Caco-2 (cell line): ENCODE results near the gene FMN1. TPM values are rescaled to one million over a fixed set of nuclear protein-coding genes. Genes with fewer than 3 reads are reported as not detected.

Experiments used
- BruUV-seq: library from RNA; stranded (reverse); fragments of 400-500 nt; replicated peaks from 2 replicates; lab custom pipeline; 2021; lab: Mats Ljungman, UMichigan
- CTCF ChIA-PET: fragments of 300-600 bp; sonication (Branson Sonifier 250); formaldehyde crosslinking; loops from one replicate; lab custom pipeline; 2022; ENCODE audit warnings: antibody characterized with exemption; lab: Charles Lee
- POLR2A ChIA-PET: fragments of 300-600 bp; sonication (Branson Sonifier 250); formaldehyde crosslinking; loops from one replicate; lab custom pipeline; 2022; ENCODE audit warnings: antibody characterized with exemption; lab: Charles Lee
- DNase-seq, 2 experiments: peaks; one replicate each; pipeline versions ENCODE4 v3.0.0 to v3.0.0-alpha.2; 2020 to 2022
- H3K27me3 ChIP-seq: replicated peaks from 2 replicates; pipeline ENCODE4 v1.6.0; 2011; ENCODE audit warnings: low read length; ENCODE audit not compliant: control insufficient read depth, insufficient read depth
- H3K36me3 ChIP-seq: 2 replicates; pipeline ENCODE4 v1.5.1; 2011; ENCODE audit warnings: low read length; ENCODE audit not compliant: control insufficient read depth, insufficient read depth
- H3K4me1 ChIP-seq: fragments of 250-450 bp; sonication (Bioruptor Pico); 2 replicates; pipeline ENCODE4 v1.5.1; 2020; ENCODE audit warnings: mild to moderate bottlenecking
- H3K4me3 ChIP-seq: 2 replicates; pipeline ENCODE4 v1.5.1; 2011; ENCODE audit warnings: low read depth, mild to moderate bottlenecking, control low read depth, low read length
- H3K9me3 ChIP-seq: fragments of 250-450 bp; sonication (Bioruptor Pico); 2 replicates; pipeline ENCODE4 v1.5.1; 2020; ENCODE audit warnings: mild to moderate bottlenecking, moderate library complexity
- H3K27ac Mint-ChIP-seq: one replicate; pipeline ENCODE4 v1.8.0; 2022; ENCODE audit warnings: mixed read lengths; ENCODE audit not compliant: unreplicated experiment
- H3K27me3 Mint-ChIP-seq: one replicate; pipeline ENCODE4 v1.8.0; 2022; ENCODE audit warnings: mixed read lengths; ENCODE audit not compliant: insufficient read depth, unreplicated experiment
- H3K36me3 Mint-ChIP-seq: one replicate; pipeline ENCODE4 v1.8.0; 2022; ENCODE audit warnings: mild to moderate bottlenecking, mixed read lengths; ENCODE audit not compliant: insufficient read depth, unreplicated experiment
- H3K4me1 Mint-ChIP-seq: one replicate; pipeline ENCODE4 v1.8.0; 2022; ENCODE audit warnings: low read depth, mixed read lengths; ENCODE audit not compliant: unreplicated experiment
- H3K4me3 Mint-ChIP-seq: one replicate; pipeline ENCODE4 v1.8.0; 2022; ENCODE audit warnings: mild to moderate bottlenecking, moderate library complexity, mixed read lengths; ENCODE audit not compliant: unreplicated experiment
- H3K9me3 Mint-ChIP-seq: one replicate; pipeline ENCODE4 v1.8.0; 2022; ENCODE audit warnings: mixed read lengths; ENCODE audit not compliant: unreplicated experiment
- CTCF ChIP-seq, 2 experiments: fragments of 200-600 bp in 1 of 2; IDR thresholded peaks; 1 replicate in 1 of 2; 2 replicates in 1 of 2; pipeline versions ENCODE4 v1.5.1 to v1.8.0; 2011 to 2022; ENCODE audit warnings: antibody characterized with exemption in 1 of 2, control low read depth in 1 of 2, inconsistent platforms in 1 of 2, low read depth in 1 of 2, low read length in 1 of 2, mild to moderate bottlenecking in 1 of 2, moderate library complexity in 1 of 2; ENCODE audit not compliant: insufficient read depth in 1 of 2, severe bottlenecking in 1 of 2, unreplicated experiment in 1 of 2
- intact Hi-C: fragments of 100-400 bp; cut with micrococcal nuclease; formaldehyde crosslinking; loops from one replicate; pipeline ENCODE4 v1.10.0; 2022; ENCODE audit not compliant: unreplicated experiment
- total RNA-seq: library from RNA; stranded (reverse); gene quantifications from 2 replicates; pipeline ENCODE4 v1.2.3, GENCODE V29; 2022

Gene FMN1
- total RNA-seq, 1 experiment from 2014 or later, result 1.6 TPM

GRCh38 chr15:33200903-33201302 is 6.4 kb upstream of the FMN1 start:
- H3K36me3 ChIP-seq, result no peaks in the 10 kb centered on the region
- ChIA-PET POLR2A (no interaction called here), CTCF (interaction anchor here (0.6 kb wide), 1 partner anchor 54 kb away, joined by 3 read pairs; no protein-coding TSS in a partner anchor)
- no peak for TF ChIP-seq CTCF (IDR thresholded peaks at IDR 0.05; ENCODE audit: insufficient read depth in 1 of 2, low read depth in 1 of 2, low read length in 1 of 2, severe bottlenecking in 1 of 2, unreplicated experiment in 1 of 2)
- peaks cover 5% of the 10 kb centered on the region for H3K36me3 Mint-ChIP-seq
- intact Hi-C loops, result loop anchor here (5.0 kb wide), 1 partner anchor 54 kb away; no protein-coding TSS in a partner anchor
- H3K9me3 Mint-ChIP-seq, result no peaks in the 10 kb centered on the region
- H3K27me3 ChIP-seq, result no peaks in the 10 kb centered on the region
- BruUV-seq, result no TSS peak
- H3K4me1 ChIP-seq, result peaks cover 55% of the 10 kb centered on the region
- no peak overlapping the region for H3K4me3 ChIP-seq
- no peaks in the 10 kb centered on the region for H3K9me3 ChIP-seq
- H3K27me3 Mint-ChIP-seq, result no peaks in the 10 kb centered on the region
- peak overlapping the region; percentile 11 for H3K4me3 Mint-ChIP-seq
- peak; percentile 23 to 46 for DNase-seq
- H3K4me1 Mint-ChIP-seq, result peaks cover 44% of the 10 kb centered on the region
- peak overlapping the region; percentile 93 for H3K27ac Mint-ChIP-seq

- no peak overlapping the region for H3K4me3 ChIP-seq
- CTCF ChIA-PET, result interaction anchor here (0.6 kb wide), 1 partner anchor 54 kb away, joined by 3 read pairs; no protein-coding TSS in a partner anchor
- DNase-seq, result peak; percentile 57 to 72
- Mint-ChIP-seq H3K36me3 (peaks cover 5% of the 10 kb centered on the region), H3K27ac (peak overlapping the region; percentile 93), H3K4me1 (peaks cover 45% of the 10 kb centered on the region), H3K27me3 (no peaks in the 10 kb centered on the region), H3K9me3 (no peaks in the 10 kb centered on the region), H3K4me3 (peak overlapping the region; percentile 11)
- POLR2A ChIA-PET, result no interaction called here
- TF ChIP-seq CTCF (IDR thresholded peaks at IDR 0.05; ENCODE audit: insufficient read depth in 1 of 2, low read depth in 1 of 2, low read length in 1 of 2, severe bottlenecking in 1 of 2, unreplicated experiment in 1 of 2), result no peak
- peaks cover 59% of the 10 kb centered on the region for H3K4me1 ChIP-seq
- no TSS peak for BruUV-seq
- intact Hi-C loops, result loop anchor here (5.0 kb wide), 1 partner anchor 53 kb away; no protein-coding TSS in a partner anchor
- H3K36me3 ChIP-seq, result no peaks in the 10 kb centered on the region
- H3K9me3 ChIP-seq, result no peaks in the 10 kb centered on the region
- H3K27me3 ChIP-seq, result no peaks in the 10 kb centered on the region
Observed at GRCh38 chr15:33200444-33200843, 5.9 kb upstream of the FMN1 start.

GRCh38 chr15:33198541-33198940 is 4.0 kb upstream of the FMN1 start:
- Histone ChIP-seq H3K36me3 (no peaks in the 10 kb centered on the region), H3K9me3 (no peaks in the 10 kb centered on the region), H3K4me1 (peaks cover 64% of the 10 kb centered on the region), H3K27me3 (no peaks in the 10 kb centered on the region; the same call in 1 of the 2 replicates), H3K4me3 (no peak overlapping the region)
- H3K36me3 Mint-ChIP-seq, result peaks cover 10% of the 10 kb centered on the region
- no peak overlapping the region for H3K4me3 Mint-ChIP-seq
- BruUV-seq, result no TSS peak
- ChIA-PET CTCF (no interaction called here), POLR2A (no interaction called here)
- H3K9me3 Mint-ChIP-seq, result no peaks in the 10 kb centered on the region
- H3K27ac Mint-ChIP-seq, result no peak overlapping the region
- intact Hi-C loops, result no loop called here
- no peak for DNase-seq
- peaks cover 52% of the 10 kb centered on the region for H3K4me1 Mint-ChIP-seq
- no peaks in the 10 kb centered on the region for H3K27me3 Mint-ChIP-seq
- TF ChIP-seq CTCF (IDR thresholded peaks at IDR 0.05; ENCODE audit: insufficient read depth in 1 of 2, low read depth in 1 of 2, low read length in 1 of 2, severe bottlenecking in 1 of 2, unreplicated experiment in 1 of 2), result no peak
